ENCODE results near the gene GYPE.
"Not testable (repeated sequence)": the region's sequence is repeated elsewhere in the genome, so short reads cannot be mapped to it uniquely, and the experiment has no call there.

DNA sequence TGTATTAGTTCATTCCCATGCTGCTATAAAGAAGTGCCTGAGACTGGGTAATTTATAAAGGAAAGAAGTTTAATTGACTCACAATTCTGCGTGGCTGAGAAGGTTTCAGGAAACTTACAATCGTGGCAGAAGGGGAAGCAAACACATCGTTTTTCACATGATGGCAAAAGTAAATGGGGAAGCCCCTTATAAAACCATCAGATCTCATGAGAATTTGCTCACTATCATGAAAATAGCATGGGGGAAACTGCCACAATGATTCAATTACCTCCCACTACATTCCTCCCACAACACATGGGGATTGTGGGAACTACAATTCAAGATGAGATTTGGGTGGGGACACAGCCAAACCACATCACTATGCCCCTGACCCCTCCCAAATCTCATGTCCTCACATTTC is 35.4 kb downstream of the GYPE start:
- TF ChIP-seq POLR2A, CTCF (IDR thresholded peaks at IDR 0.05): not testable (repeated sequence)

Data from adrenal gland (tissue), 5 donors.